Measurements from ENCODE around the gene DUOXA1.
A peak's percentile ranks its signal among the peaks of the same experiment; 100 is the strongest.

DUOXA1 gene

DNA sequence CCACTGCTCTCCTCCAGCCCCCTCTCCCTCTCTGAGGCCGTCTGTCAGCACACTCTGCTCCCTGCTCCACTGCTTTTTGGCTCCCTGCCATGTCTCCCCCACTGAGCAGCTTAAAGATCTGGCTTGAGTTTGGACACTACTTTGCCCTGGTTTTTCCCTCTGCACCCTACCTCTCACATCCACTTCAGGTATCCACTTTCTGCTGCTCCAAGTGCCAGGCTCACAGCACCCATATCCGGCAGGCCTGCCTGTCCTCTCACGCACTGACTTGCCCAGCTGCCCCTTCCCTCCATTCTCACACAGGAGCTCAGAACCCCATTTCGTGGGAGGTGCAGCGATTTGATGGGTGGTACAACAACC is 3.9 kb upstream of the DUOXA1 start:
- no peak overlapping the region for H3K4me3 ChIP-seq (replicated peaks; ENCODE audit: low read depth, low read length)
- no peak for DNase-seq (ENCODE audit: extremely low read depth, low read depth)

DNA sequence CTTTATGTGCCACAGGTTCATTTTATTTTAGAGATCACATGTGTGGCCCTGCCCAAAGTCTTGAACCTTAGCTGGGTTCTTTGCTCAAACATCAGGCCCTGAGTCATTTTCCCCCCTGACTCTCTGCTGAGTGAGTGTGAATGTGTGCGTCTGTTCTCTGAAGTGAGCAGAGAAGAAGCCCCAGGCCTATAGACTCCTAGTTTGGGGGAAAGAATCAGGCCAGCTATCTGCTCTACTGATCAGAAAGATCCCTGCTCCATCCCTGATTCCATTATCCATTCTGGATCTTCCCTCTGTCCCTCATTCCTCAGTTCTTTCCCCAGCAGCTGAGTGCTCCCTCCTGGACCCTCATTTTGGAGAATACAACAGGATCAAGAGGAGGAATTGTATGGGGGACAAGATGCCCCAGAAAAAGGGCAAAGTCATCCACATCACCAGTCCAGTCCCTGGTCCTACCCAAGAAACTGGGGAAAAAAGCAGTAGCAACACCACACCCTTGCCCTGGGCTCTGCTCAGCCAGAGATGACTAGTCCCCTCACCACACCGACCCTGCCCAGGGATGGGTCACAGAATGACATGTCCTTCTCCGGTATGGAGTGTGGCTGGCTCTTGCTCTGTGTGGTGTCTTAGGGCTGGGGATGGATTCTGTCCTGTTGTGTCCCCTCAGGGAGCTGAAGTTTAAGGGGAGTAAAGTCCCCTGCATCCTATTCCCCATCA is 3.3 kb upstream of the DUOXA1 start:
- TF ChIP-seq, protein P1, sequence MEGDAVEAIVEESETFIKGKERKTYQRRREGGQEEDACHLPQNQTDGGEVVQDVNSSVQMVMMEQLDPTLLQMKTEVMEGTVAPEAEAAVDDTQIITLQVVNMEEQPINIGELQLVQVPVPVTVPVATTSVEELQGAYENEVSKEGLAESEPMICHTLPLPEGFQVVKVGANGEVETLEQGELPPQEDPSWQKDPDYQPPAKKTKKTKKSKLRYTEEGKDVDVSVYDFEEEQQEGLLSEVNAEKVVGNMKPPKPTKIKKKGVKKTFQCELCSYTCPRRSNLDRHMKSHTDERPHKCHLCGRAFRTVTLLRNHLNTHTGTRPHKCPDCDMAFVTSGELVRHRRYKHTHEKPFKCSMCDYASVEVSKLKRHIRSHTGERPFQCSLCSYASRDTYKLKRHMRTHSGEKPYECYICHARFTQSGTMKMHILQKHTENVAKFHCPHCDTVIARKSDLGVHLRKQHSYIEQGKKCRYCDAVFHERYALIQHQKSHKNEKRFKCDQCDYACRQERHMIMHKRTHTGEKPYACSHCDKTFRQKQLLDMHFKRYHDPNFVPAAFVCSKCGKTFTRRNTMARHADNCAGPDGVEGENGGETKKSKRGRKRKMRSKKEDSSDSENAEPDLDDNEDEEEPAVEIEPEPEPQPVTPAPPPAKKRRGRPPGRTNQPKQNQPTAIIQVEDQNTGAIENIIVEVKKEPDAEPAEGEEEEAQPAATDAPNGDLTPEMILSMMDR (IDR thresholded peaks at IDR 0.05; ENCODE audit: low read depth, low read length, missing control alignments): no peak
- no peak for DNase-seq (ENCODE audit: extremely low read depth, low read depth)
- no peak overlapping the region for H3K4me3 ChIP-seq (replicated peaks; ENCODE audit: low read depth, low read length)

More for the DNA sequence above, 3.9 kb upstream of the DUOXA1 start:
- TF ChIP-seq, protein P1 (IDR thresholded peaks at IDR 0.05; ENCODE audit: low read depth, low read length, missing control alignments): no peak

DNA sequence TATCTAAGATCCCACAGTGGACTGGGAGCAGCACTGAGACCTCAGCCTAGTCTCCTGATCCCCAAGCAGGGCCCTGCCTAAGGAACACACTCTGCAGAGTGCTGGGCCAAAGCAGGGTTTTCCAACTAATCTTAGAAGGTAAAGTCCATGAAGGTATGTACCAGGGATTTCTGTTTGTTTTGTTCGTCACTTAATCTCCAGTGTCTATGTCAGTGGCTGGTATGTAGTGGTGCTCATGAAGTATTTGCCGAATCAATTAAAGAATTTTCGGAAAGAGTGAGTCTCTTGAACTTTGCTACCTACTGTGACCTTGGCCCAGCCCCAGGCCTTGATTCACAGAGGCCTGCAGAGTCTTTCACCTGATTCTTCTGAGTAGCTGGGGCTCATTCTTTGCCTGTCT is 1.8 kb upstream of the DUOXA1 start:
- TF ChIP-seq, protein P1 (IDR thresholded peaks at IDR 0.05; ENCODE audit: low read depth, low read length, missing control alignments): no peak
- no peak for DNase-seq (ENCODE audit: extremely low read depth, low read depth)
- H3K4me3 ChIP-seq (replicated peaks; ENCODE audit: low read depth, low read length): no peak overlapping the region

DNA sequence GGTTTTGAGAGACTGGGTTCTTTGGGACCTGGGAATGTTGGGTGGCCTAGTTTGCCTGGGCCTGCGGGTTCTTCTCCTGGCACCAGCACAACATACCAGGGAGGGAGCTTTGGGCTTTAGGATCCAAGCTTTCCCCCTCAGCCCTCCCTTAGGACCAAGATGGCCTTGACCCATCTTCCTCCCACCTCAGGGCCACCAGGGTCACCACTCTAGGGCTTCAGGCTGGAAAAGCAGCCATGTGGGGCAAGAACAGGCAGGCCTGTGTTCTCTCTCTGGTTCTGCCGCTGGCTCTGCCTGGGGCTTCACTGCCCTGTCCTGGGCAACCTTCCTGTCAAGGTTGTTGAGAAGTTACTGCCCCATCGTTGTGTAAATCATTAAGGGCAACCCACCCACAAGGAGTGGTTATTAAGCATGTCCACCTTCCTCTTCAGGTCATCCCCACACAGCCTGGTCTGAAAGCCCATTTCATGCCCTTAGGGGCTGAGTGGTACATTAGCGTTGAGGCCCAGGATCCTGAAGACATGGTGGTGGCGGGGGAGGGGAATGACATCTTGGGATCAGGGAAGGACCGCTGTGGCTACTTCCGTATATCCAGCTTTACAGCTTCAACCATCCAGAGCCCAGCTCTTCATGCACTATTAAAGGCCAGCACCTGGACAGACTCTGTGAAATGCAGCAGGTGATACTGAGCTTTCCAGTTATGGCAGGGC is 767 bp upstream of the DUOXA1 start:
- no peak for DNase-seq (ENCODE audit: extremely low read depth, low read depth)
- TF ChIP-seq, protein P1 (IDR thresholded peaks at IDR 0.05; ENCODE audit: low read depth, low read length, missing control alignments): no peak
- H3K4me3 ChIP-seq (replicated peaks; ENCODE audit: low read depth, low read length): no peak overlapping the region

DNA sequence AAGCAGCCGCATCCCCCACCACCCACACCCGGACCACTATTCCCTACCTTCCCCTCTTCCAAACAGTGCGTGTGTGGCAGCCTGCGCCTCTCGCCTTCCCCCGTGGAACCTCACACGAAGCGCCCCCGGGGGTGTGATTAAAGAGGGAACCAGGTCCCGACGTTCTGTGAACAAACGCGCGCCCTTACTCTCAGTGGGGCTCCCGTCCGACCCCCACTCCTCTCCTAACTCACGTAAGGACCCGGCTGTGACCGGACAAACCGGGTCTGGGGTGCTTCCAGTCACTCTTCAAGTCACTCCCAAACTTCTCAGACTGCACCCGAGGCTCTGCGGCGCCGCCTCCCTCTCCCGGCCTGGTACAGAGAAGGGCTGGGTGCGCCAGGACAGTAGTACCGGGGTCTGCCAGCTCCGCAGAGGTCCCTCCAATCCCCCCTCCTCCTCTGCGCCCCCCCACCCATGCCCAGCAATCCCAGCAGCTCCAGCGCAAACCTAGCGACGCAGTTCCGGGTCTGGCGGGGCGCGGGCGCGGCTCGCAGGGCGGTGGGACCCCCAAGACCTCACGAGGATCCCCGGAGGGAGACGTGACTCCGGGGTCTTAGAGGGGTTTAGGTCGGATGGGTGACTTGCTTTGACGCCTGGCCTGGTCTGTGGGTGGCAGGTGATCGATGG is 574 bp downstream of the DUOXA1 start:
- TF ChIP-seq, protein P1 (IDR thresholded peaks at IDR 0.05; ENCODE audit: low read depth, low read length, missing control alignments): no peak
- no peak for DNase-seq (ENCODE audit: extremely low read depth, low read depth)
- H3K4me3 ChIP-seq (replicated peaks; ENCODE audit: low read depth, low read length): no peak overlapping the region

DNA sequence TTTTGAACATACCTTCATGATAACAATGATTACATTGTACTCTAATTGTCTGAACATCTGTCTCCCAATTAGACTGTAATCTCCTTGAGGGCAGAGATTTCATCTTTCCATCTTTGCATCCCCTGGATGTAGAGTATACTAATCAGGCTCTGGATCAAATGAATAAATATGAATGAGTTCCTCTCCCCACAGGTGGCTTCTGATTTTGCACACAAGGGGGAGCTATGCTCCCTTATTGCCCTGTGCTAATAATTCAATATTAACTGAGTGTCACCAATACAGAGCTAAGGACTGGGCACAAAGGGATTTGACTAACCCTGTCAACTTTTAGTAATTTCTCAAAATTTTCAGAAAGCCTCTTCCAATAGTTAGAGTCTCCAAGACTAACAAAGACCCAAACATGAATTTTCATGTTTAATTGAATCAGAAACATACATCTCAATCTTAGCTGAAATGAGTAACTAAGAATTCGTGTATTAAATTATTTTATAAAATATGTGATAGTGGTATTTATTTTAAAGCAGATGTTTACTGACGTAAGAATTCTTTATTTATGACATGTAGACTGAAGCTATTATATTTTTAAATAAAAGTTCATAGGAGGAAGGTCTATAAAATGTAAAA is 3.0 kb downstream of the DUOXA1 start:
- TF ChIP-seq, protein P1 (IDR thresholded peaks at IDR 0.05; ENCODE audit: low read depth, low read length, missing control alignments): peak; percentile 64
- no peak for DNase-seq (ENCODE audit: extremely low read depth, low read depth)
- no peak overlapping the region for H3K4me3 ChIP-seq (replicated peaks; ENCODE audit: low read depth, low read length)

All from HFF-Myc (cell line).